Body of pancreas (tissue), 4 donors: ENCODE data around the gene LRRC1. TPM values are rescaled to one million over a fixed set of nuclear protein-coding genes. Genes with fewer than 3 reads are reported as not detected.

Experiments
- ATAC-seq: fragments of 150-250 bp; one replicate; pipeline ENCODE4 v1.9.1; 2016
- DNase-seq, 4 donors: peaks; one replicate each; pipeline ENCODE4 v3.0.0-alpha.2; 2019
- H3K27ac ChIP-seq, 4 donors: fragments of 200-600 bp; sonication (generic); 1 replicate in 3 of 4; 2 replicates in 1 of 4; pipeline versions ENCODE4 v1.5.1 to v1.6.1; 2016 to 2019; ENCODE audit warnings: mild to moderate bottlenecking in 1 of 4, mixed read lengths in 1 of 4, moderate library complexity in 1 of 4
- H3K27me3 ChIP-seq, 2 donors: fragments of 200-600 bp; sonication (generic); one replicate each; pipeline ENCODE4 v1.6.0; 2016; ENCODE audit warnings: mild to moderate bottlenecking in 1 of 2
- H3K36me3 ChIP-seq, 2 donors: fragments of 200-600 bp; sonication (generic); replicated peaks in 1 of 2; 2 replicates each; pipeline ENCODE4 v1.5.1; 2016; ENCODE audit warnings: low read depth in 2 of 2; ENCODE audit not compliant: insufficient read depth in 1 of 2
- H3K4me1 ChIP-seq: fragments of 200-600 bp; sonication (generic); one replicate; pipeline ENCODE4 v1.6.0; 2016
- H3K4me3 ChIP-seq, 2 donors: fragments of 200-600 bp; sonication (generic); 1 replicate in 1 of 2; 2 replicates in 1 of 2; pipeline ENCODE4 v1.5.1; 2016 to 2019
- H3K9me3 ChIP-seq, 3 donors: fragments of 200-600 bp; sonication (generic); 1 replicate in 2 of 3; 2 replicates in 1 of 3; pipeline ENCODE4 v1.5.1; 2016
- POLR2A ChIP-seq, 3 donors: fragments of 450-650 bp; IDR thresholded peaks; one replicate each; pipeline ENCODE4 v1.6.1; 2016; ENCODE audit warnings: antibody characterized with exemption in 3 of 3, mild to moderate bottlenecking in 2 of 3
- WGBS, 2 donors: methylation state at CpG; one replicate each; pipeline ENCODE4 v1.1.5; 2017; 5-methylcytosine and 5-hydroxymethylcytosine counted together
- intact Hi-C: fragments of 100-400 bp; cut with DNase I; formaldehyde crosslinking; loops from one replicate; pipeline ENCODE4 v1.15.1; 2023
- total RNA-seq, 2 donors: library from RNA; depleted of rRNA; stranded (reverse); fragments of >200 nt; gene quantifications; one replicate each; pipeline ENCODE4 v1.1.0, GENCODE V29; 2016
- TF ChIP-seq, protein P1 (sequence below), 7 experiments: fragments of 450-650 bp in 4 of 7; fragments of 200-600 bp in 3 of 7; sonication (generic) in 3 of 7; IDR thresholded peaks; one replicate each; pipeline ENCODE4 v1.5.1; 2016 to 2019; ENCODE audit warnings: antibody characterized with exemption in 7 of 7

Gene LRRC1
- total RNA-seq, 2 donors from 2014 or later = 13.2 to 17.1 TPM

DNA sequence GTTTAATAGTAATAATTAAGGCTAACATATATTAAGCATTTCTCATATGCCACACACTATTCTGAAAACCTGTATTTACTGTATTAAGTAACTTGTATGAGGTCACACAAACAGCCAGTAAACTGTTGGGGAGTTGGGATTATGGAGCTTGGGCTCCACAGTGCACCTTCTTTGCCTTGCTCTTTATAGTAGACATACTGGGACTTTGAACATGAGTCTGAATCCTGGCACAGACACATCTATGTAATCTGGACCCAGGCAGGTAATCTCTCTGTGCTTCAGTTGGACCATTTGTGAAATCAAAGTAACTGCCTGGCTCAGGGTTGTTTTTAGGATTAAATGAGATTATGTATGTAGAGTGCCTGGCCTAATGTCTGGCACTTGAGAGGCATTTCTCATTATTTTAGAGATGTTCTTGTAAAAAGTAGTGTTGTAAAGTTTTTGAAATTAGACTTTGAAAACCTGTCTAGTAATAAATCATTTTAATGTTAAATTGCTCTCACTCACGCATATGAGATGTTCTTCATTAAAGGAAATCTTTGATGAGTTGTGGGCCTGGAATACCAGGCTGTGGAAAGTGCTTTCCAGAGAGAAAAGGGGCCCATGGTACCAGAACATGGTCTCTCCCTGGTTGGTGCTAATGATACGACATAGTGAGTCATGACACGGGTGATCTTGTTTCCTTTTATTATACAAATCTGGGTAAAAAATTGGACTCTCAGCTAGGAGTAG is 34.3 kb downstream of the LRRC1 start:
- ATAC-seq (no peak), DNase-seq (no peak)
- H3K9me3 ChIP-seq = no peaks in the 10 kb centered on the region
- no peaks in the 10 kb centered on the region for H3K27me3 ChIP-seq
- intact Hi-C loops = no loop called here
- no peak overlapping the region for H3K4me3 ChIP-seq
- H3K4me1 ChIP-seq = peaks cover 35% of the 10 kb centered on the region
- TF ChIP-seq, protein P1, sequence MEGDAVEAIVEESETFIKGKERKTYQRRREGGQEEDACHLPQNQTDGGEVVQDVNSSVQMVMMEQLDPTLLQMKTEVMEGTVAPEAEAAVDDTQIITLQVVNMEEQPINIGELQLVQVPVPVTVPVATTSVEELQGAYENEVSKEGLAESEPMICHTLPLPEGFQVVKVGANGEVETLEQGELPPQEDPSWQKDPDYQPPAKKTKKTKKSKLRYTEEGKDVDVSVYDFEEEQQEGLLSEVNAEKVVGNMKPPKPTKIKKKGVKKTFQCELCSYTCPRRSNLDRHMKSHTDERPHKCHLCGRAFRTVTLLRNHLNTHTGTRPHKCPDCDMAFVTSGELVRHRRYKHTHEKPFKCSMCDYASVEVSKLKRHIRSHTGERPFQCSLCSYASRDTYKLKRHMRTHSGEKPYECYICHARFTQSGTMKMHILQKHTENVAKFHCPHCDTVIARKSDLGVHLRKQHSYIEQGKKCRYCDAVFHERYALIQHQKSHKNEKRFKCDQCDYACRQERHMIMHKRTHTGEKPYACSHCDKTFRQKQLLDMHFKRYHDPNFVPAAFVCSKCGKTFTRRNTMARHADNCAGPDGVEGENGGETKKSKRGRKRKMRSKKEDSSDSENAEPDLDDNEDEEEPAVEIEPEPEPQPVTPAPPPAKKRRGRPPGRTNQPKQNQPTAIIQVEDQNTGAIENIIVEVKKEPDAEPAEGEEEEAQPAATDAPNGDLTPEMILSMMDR (IDR thresholded peaks at IDR 0.05) = no peak
- no peak for TF ChIP-seq POLR2A (IDR thresholded peaks at IDR 0.05)
- H3K36me3 ChIP-seq = no peaks in the 10 kb centered on the region
- peak overlapping the region in 1 of 4 donors; percentile 23 for H3K27ac ChIP-seq
- WGBS, 2 donors = 82 to 91% methylated on average over 3 of the region's 3 CpGs

DNA sequence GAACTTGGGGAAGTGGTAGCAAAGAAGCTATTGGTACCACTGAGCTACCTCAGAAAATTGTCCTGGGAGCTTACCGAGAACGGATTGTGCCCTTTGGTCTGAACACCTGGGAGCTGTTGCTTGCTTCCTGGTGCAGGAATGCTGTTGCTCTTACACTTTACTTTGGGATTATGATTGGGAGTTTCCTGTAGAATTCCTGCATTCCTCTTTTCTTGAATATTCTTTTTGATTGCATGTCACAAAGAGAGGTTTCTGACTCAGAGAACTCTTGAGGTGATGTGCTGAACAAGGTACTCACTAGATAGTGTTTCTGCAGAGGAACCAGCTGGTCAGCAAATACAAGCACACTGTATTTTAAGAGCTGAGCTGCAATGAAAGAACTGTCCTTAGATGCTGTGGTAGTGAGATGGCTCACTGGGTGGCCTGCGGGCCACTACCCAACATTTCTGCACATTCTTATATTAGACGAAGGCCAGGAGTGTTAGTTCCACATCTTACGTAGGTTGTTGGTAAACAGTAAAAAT is 35.0 kb downstream of the LRRC1 start:
- Histone ChIP-seq H3K4me1 (peaks cover 35% of the 10 kb centered on the region), H3K27ac (peak overlapping the region in 1 of 4 donors; percentile 23), H3K9me3 (no peaks in the 10 kb centered on the region), H3K4me3 (no peak overlapping the region), H3K36me3 (no peaks in the 10 kb centered on the region), H3K27me3 (no peaks in the 10 kb centered on the region)
- TF ChIP-seq, protein P1 (IDR thresholded peaks at IDR 0.05) = no peak
- TF ChIP-seq POLR2A (IDR thresholded peaks at IDR 0.05) = no peak
- ATAC-seq = no peak
- intact Hi-C loops = no loop called here
- DNase-seq = no peak
- WGBS, 2 donors = 67 to 71% methylated on average over 5 of the region's 5 CpGs

DNA sequence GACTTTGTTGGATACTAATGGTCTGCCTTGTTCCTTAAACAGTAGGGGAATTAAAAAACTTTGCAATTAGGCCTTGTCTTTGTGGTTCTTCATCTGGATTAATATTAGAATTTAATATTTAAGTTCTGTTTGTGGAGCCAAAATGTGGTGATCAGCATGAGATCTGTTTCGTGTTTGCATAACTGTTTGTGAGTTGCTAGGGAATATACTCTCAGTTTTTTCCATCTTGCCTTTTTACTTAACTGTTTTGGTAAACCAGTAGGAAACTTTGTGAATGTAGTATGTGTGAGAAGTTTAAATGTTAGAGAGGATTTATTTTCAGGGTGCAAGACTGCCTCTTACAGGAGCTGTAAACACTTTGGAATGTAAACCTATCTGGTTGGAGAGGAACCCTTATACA is 35.6 kb downstream of the LRRC1 start:
- 79 to 93% methylated on average over 1 of the region's 1 CpG for WGBS, 2 donors
- ATAC-seq (no peak), DNase-seq (no peak)
- Histone ChIP-seq H3K36me3 (no peaks in the 10 kb centered on the region), H3K4me1 (peaks cover 35% of the 10 kb centered on the region), H3K4me3 (no peak overlapping the region), H3K27me3 (no peaks in the 10 kb centered on the region), H3K27ac (no peak overlapping the region), H3K9me3 (no peaks in the 10 kb centered on the region)
- intact Hi-C loops = no loop called here
- TF ChIP-seq, protein P1 (IDR thresholded peaks at IDR 0.05) = no peak
- no peak for TF ChIP-seq POLR2A (IDR thresholded peaks at IDR 0.05)

DNA sequence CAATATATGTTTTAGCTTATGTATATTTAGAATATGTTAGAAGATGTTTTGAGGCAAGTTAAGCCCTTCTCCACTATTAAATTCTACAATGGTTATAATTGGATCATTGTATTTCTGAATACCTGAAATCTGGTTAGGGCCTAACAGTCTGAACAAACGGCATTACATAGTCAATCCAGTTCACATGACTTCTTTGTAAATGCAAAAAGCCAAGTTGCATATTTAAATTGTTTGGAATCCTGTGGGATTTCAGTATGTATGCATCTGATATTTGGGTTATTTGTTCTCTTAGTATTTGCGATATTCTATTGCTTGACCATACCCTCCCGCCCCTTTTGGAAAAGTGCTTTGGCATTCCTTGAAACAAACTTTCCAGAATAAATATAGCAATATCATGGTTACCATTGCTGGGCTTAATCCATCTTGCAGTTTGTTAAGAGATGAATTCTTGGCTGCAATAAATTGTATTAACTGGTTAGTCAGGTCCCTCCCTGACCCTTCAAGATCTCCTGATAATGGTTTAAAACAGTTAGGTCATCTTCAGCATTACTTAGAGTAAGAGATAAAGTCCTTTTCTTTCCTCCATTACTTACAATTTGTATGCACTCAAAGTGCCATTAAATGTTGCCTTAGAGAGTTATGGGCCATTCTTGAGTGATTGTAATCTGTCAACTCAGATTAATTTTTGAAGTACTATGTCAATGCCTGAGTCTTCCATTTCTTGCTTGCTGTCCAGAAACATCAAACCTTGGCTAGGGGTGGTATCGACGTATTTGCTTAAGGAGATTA is 36.5 kb downstream of the LRRC1 start:
- 89 to 93% methylated on average over 5 of the region's 5 CpGs for WGBS, 2 donors
- no peak for ATAC-seq

More for the DNA sequence above, 36.5 kb downstream of the LRRC1 start:
- H3K4me1 ChIP-seq = peaks cover 35% of the 10 kb centered on the region
- no peaks in the 10 kb centered on the region for H3K27me3 ChIP-seq
- no peak overlapping the region for H3K4me3 ChIP-seq
- TF ChIP-seq, protein P1 (IDR thresholded peaks at IDR 0.05) = no peak
- TF ChIP-seq POLR2A (IDR thresholded peaks at IDR 0.05) = no peak
- no peaks in the 10 kb centered on the region for H3K36me3 ChIP-seq
- intact Hi-C loops = no loop called here
- no peaks in the 10 kb centered on the region for H3K9me3 ChIP-seq
- DNase-seq = no peak
- H3K27ac ChIP-seq = no peak overlapping the region
